HG02571 (cell line): ENCODE measurements around the gene NEAT1.

ENCODE experiments used
- ATAC-seq: cut with Tn5 transposase; IDR thresholded peaks from one replicate; pipeline ENCODE4 v1.9.1; 2021; ENCODE audit warnings: mild to moderate bottlenecking, moderate library complexity; ENCODE audit not compliant: unreplicated experiment

Gene NEAT1

DNA sequence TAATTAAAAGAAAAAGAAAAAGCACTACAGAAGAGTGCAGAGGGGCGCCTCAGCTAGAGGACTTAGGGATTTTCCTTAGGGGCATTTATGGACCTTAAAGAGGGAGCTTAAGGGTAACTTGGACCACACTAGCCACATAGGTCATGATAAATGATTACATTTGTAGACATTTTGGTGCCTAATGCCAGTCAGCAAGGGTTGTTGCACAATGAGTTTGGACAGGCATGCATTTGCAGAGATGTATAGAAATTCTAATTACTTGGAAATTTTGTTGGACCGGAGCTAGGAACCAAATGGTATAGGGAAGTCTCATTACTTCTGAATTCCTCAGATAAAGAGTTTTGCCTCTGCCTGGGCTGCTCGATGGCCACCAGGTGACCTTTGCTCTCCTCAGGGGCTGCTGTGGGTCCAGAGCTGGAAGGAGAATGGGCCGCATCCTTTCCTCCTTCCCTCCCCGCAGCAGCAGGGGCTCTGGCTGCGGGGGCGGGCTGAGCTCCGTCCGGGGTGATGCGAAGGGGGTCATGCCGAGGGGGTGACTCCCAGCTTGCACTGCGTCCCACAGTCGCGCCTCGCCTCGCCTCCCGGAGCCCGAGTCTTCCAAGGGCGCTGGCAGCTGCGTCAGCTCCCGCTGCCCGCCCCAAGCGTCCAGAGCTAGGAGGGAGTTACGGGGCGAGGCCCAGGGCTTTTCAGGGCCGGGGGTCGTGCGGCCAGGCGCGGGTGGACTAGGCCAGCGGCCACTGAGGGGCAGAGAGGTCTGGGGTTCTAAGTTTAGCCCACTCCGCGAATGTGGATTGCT, 56.0 kb downstream of the NEAT1 start:
- no peak for ATAC-seq

GRCh38 chr11:65479184-65480145, 56.9 kb downstream of the NEAT1 start:
- ATAC-seq, result no peak

GRCh38 chr11:65482306-65482850, 59.8 kb downstream of the NEAT1 start:
- ATAC-seq, result no peak

DNA sequence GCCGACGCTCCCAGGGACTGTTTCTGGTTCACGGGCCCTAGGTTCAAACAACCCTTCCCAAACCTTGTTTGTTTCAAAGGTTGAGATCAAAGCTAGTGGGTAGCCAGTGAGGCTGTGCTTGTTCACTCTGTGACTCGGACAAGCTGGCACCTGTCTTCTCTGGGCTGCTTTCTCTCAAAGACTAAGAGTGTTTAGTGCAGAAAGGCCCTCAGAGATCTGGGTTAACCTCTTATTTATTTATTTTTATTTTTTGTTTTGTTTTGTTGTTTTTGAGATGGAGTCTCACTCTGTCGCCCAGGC, 63.3 kb downstream of the NEAT1 start:
- ATAC-seq, result no peak

GRCh38 chr11:65486570-65487466, 64.2 kb downstream of the NEAT1 start:
- no peak for ATAC-seq

GRCh38 chr11:65487467-65488272, 65.1 kb downstream of the NEAT1 start:
- ATAC-seq, result no peak

- ATAC-seq, result no peak
Measured at GRCh38 chr11:65488273-65489034, 65.9 kb downstream of the NEAT1 start.

DNA sequence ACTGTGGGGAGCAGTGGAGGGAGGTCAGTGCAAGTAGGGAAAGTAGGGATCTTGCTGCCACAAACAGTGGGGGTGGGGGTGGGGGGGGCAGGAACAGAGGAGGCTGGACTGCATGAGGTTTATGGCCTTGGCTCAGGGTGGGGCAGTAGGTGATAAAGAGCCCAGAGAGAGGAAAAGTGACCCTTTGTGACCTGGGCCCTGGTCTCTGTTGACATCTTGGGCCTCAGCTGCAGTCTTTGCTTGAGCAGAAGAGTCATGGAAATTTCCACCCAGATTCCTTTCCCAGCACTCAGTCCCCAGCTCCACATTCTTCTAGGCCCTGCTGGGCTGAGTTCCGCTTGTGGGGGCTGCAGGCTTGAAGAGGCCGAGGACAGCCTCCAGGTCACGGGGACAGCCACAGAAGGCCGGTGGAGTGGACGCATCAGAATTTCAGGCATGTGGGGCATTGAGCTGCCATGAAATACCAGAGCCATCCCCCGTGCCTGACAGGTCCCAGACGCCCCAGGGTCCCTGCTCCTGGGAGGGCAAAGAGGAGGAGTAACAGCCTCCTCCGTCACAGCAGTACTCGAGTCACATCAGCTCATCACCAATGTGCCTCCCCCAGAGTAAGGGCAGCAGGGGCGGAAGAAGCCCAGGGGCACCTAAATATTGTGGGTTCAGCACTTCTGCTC, 66.6 kb downstream of the NEAT1 start:
- no peak for ATAC-seq

DNA sequence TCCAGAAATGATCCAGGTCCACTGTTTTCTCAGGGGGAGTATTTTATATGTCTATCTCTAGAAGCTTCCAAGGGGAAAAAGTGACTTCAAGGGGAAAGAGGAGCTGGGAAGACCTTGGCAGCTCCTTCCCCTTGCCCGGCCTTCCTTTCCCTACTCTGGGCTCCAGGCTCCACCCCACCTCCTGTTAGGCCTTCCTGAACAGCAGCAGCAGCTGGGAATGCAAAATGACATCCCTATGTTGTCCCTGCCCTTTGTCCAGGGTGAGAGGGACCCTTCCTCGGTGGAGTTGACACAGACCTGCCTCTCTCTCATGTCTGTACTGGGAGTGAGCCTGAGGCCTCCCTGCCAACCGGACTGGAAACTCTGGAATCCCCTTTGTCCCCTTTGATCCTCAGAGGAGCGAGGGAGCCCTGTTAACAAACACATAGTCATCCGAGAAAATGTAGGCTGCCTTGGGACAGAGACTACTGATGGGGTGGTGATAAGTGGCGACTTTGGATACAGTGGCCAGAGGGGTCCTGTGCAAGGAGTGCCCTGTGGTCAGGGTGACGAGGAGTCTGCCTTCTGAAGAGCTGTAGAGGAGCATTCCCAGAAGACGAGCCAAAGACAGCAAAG, 67.2 kb downstream of the NEAT1 start:
- ATAC-seq, result no peak

GRCh38 chr11:65491163-65491465, 68.5 kb downstream of the NEAT1 start:
- ATAC-seq, result no peak

DNA sequence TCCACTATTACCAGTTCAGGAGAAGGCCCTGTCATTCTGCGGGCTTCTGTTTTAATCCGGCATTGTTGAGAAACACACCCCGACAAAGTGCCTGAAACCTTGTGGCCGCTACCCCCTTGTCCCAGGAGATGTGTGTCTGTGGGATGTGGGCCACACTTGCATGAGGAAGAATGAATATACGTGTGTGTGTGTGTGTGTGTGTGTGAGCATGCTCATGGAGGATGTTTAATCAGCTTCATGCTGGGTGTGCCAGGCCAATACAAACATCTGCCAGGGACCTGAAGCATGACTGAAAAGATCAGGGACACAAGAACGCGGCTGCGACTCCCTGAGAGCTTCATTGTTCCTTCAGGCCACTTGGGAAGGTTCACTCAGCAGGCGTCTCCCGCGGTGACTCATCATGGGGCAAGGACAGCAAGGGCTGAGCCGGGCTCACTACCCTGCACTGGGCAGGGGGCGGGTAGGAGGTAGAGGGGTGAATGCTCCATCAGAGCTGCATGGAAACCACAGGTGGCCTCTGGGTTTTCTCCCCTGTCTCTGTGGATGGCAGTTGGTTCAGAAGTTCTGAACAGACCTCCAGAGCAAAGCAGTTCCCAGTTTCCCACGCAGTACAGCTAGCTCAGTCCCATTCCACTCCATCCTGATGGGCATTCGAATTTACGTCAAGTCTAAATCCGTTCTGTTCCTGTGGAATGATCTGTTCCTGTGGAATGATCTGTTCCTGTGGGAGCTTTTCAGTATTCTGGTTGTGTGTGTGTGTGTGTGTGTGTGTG, 69.2 kb downstream of the NEAT1 start:
- ATAC-seq, result no peak

- ATAC-seq, result no peak
Measured at GRCh38 chr11:65492387-65492636, 69.7 kb downstream of the NEAT1 start.

- ATAC-seq, result no peak
Measured at GRCh38 chr11:65492637-65493366, 70.2 kb downstream of the NEAT1 start.

DNA sequence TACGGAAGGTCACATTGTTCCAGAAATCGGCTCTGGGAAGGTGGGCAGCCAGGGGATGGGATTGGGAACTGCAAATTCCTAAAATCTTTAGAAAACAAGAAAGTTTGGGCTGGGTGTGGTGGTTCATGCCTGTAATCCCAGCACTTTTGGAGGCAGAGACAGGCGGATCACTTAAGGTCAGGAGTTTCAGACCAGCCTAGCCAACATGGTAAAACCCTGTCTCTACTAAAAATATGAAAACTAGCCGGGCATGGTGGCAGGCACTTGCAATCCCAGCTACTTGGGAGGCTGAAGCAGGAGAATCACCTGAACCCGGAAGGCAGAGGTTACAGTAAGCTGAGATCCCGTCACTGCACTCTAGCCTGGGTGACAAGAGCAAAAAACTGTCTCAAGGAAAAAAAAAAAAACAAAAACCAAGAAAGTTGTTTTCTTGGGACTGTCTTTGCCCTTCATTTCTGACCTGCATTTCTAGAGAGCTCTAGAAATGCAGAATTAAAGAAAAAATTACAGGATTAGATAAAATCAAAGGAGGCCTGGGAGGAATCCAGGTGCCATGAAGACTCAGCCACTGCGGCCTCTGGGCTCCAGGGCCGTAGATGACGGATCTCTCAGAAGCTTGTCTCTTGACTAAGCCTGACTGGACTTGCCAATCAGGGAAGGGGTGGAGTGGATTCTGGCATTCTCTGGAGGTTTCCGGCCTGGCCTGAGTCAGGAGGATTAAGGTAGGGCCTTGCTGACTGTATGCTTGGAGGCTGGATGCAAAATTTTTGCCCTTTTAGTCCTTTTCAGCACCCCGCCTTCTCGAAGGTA, 71.0 kb downstream of the NEAT1 start:
- ATAC-seq, result no peak
